HepG2 (cell line): ENCODE results near the gene RPEL1. TPM values are rescaled to one million over a fixed set of nuclear protein-coding genes. Genes with fewer than 3 reads are reported as not detected.
A peak's percentile ranks its signal among the peaks of the same experiment; 100 is the strongest.

ENCODE experiments used
- CC2D1A ChIP-seq: sonication (generic); formaldehyde crosslinking; IDR thresholded peaks from 2 replicates; pipeline ENCODE4 v1.8.1; 2023; ENCODE audit warnings: mild to moderate bottlenecking, missing genetic modification reagents
- CCDC6 ChIP-seq: sonication (generic); formaldehyde crosslinking; IDR thresholded peaks from 2 replicates; pipeline ENCODE4 v1.8.1; 2022; ENCODE audit warnings: mild to moderate bottlenecking, missing genetic modification reagents, moderate library complexity
- ISL2 ChIP-seq: sonication (generic); formaldehyde crosslinking; IDR thresholded peaks from 2 replicates; pipeline ENCODE4 v1.5.0; 2020; ENCODE audit warnings: missing genetic modification reagents
- JUN ChIP-seq: sonication (generic); formaldehyde crosslinking; IDR thresholded peaks from 2 replicates; pipeline ENCODE4 v1.4.0; 2020; ENCODE audit warnings: mild to moderate bottlenecking, missing genetic modification reagents
- KAT8 ChIP-seq: IDR thresholded peaks from 2 replicates; pipeline ENCODE4 v1.6.1; 2016; ENCODE audit warnings: missing genetic modification reagents, missing compliant biosample characterization
- MATR3 ChIP-seq: sonication (generic); formaldehyde crosslinking; IDR thresholded peaks from 2 replicates; pipeline ENCODE4 v1.4.0; 2020; ENCODE audit warnings: missing genetic modification reagents
- MED8 ChIP-seq: sonication (generic); formaldehyde crosslinking; IDR thresholded peaks from 2 replicates; pipeline ENCODE4 v1.8.1; 2023; ENCODE audit warnings: mild to moderate bottlenecking, missing genetic modification reagents; ENCODE audit not compliant: insufficient replicate concordance
- MLLT10 ChIP-seq: sonication (generic); formaldehyde crosslinking; IDR thresholded peaks from 2 replicates; pipeline ENCODE4 v1.4.0; 2020; ENCODE audit warnings: missing genetic modification reagents
- NAIF1 ChIP-seq: sonication (generic); formaldehyde crosslinking; IDR thresholded peaks from 2 replicates; pipeline ENCODE4 v1.5.0; 2020; ENCODE audit warnings: mild to moderate bottlenecking, missing genetic modification reagents, borderline replicate concordance
- ZNF234 ChIP-seq: sonication (generic); formaldehyde crosslinking; conservative IDR thresholded peaks from 2 replicates; pipeline ENCODE4 v1.5.1; 2020; ENCODE audit warnings: mild to moderate bottlenecking, missing genetic modification reagents
- ZNF317 ChIP-seq: sonication (generic); formaldehyde crosslinking; IDR thresholded peaks from 2 replicates; pipeline ENCODE4 v1.5.0; 2020; ENCODE audit warnings: mild to moderate bottlenecking, missing genetic modification reagents
- ZNF746 ChIP-seq: sonication (generic); formaldehyde crosslinking; IDR thresholded peaks from 2 replicates; pipeline ENCODE4 v1.8.0; 2022; ENCODE audit warnings: mild to moderate bottlenecking, missing genetic modification reagents
- ZNF747 ChIP-seq: sonication (generic); formaldehyde crosslinking; IDR thresholded peaks from 2 replicates; pipeline ENCODE4 v1.8.1; 2023; ENCODE audit warnings: missing genetic modification reagents, mild to moderate bottlenecking, borderline replicate concordance
- polyA plus RNA-seq, 8 experiments: library from polyadenylated mRNA; depleted of rRNA in 3 of 8; stranded (reverse) in 7 of 8; unstranded in 1 of 8; fragments of >200 nt; fragmentation: Illumina TruSeq in 4 of 8; extraction: Trizol in 4 of 8; gene quantifications; 2 replicates each; pipeline versions ENCODE4 v1.2.1 to v1.2.3, GENCODE V29; 2011 to 2016; ENCODE audit warnings: low read depth in 4 of 8, missing spikeins in 1 of 8, mixed read lengths in 1 of 8; ENCODE audit not compliant: insufficient read depth in 1 of 8
- total RNA-seq, 5 experiments: library from RNA; depleted of rRNA; stranded (reverse); fragments of >200 nt; fragmentation: Illumina TruSeq; extraction: Trizol; gene quantifications; 2 replicates each; pipeline ENCODE4 v1.2.3, GENCODE V29; 2016; ENCODE audit warnings: low read depth in 1 of 5
- TF ChIP-seq, protein P1 (sequence below): sonication (generic); formaldehyde crosslinking; IDR thresholded peaks from 2 replicates; pipeline ENCODE4 v1.4.0; 2020; ENCODE audit warnings: missing genetic modification reagents, borderline replicate concordance
- TF ChIP-seq, protein P2 (sequence below): sonication (generic); formaldehyde crosslinking; IDR thresholded peaks from 2 replicates; pipeline ENCODE4 v1.4.0; 2020; ENCODE audit warnings: missing genetic modification reagents, borderline replicate concordance
- TF ChIP-seq, protein P3 (sequence below): sonication (generic); formaldehyde crosslinking; conservative IDR thresholded peaks from 2 replicates; pipeline ENCODE4 v1.4.0; 2020; ENCODE audit warnings: missing genetic modification reagents
- TF ChIP-seq, protein P4 (sequence below): sonication (generic); formaldehyde crosslinking; IDR thresholded peaks from 2 replicates; pipeline ENCODE4 v1.4.0; 2020; ENCODE audit warnings: missing genetic modification reagents
- TF ChIP-seq, protein P5 (sequence below): sonication (generic); formaldehyde crosslinking; IDR thresholded peaks from 2 replicates; pipeline ENCODE4 v1.4.0; 2020; ENCODE audit warnings: missing genetic modification reagents, mild to moderate bottlenecking, borderline replicate concordance

RPEL1 gene
- total and polyA plus RNA-seq, 2 of the 13 experiments (the other 11 are each of a cell fraction or from before 2014, with no cell fraction given): 0.04 to 0.07 TPM

DNA sequence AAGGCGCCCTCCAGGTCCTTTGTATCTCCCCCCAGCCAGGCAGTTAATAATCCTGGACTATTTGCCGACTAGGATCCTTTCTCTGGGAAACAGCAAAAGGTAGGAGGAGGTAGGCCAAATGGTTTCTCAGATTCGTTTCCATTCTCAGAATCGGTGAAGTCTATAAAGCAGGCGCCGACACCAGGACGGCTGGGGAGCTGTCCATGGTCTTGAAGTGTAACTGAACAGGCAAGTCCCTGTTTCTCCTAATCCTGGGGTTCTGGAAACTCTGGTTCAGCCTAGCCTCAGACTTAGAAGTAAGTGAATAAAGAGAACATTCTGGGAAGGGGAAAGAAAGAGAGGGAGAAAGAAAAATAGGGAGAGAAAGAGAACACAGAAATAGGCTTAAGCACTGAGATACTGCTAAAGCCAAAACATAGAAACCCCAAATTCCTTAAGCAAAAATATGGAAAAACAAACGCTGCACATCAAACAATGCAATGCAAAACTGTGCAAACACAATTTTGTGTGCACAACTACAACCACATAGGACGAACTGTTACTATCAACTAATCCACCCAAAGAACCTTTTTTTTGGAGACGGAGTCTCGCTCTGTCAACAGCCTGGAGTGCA, 20.1 kb downstream of the RPEL1 start (continued):
- TF ChIP-seq, protein P1, sequence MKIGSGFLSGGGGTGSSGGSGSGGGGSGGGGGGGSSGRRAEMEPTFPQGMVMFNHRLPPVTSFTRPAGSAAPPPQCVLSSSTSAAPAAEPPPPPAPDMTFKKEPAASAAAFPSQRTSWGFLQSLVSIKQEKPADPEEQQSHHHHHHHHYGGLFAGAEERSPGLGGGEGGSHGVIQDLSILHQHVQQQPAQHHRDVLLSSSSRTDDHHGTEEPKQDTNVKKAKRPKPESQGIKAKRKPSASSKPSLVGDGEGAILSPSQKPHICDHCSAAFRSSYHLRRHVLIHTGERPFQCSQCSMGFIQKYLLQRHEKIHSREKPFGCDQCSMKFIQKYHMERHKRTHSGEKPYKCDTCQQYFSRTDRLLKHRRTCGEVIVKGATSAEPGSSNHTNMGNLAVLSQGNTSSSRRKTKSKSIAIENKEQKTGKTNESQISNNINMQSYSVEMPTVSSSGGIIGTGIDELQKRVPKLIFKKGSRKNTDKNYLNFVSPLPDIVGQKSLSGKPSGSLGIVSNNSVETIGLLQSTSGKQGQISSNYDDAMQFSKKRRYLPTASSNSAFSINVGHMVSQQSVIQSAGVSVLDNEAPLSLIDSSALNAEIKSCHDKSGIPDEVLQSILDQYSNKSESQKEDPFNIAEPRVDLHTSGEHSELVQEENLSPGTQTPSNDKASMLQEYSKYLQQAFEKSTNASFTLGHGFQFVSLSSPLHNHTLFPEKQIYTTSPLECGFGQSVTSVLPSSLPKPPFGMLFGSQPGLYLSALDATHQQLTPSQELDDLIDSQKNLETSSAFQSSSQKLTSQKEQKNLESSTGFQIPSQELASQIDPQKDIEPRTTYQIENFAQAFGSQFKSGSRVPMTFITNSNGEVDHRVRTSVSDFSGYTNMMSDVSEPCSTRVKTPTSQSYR (CRISPR knock-in tag): peak; percentile 46; the same call in 1 of the 2 replicates
- TF ChIP-seq NAIF1 (no peak), MLLT10 (CRISPR knock-in tag) (no peak), KAT8 (CRISPR knock-in tag) (0 out of 2 replicates have a peak, but pooled peaks have one; percentile 57), MATR3 (no peak), ZNF746 (CRISPR knock-in tag) (no peak), ISL2 (CRISPR knock-in tag) (peak; percentile 61; the same call in 1 of the 2 replicates), CCDC6 (no peak), ZNF747 (CRISPR knock-in tag) (no peak), ZNF234 (CRISPR knock-in tag) (no peak), CC2D1A (CRISPR knock-in tag) (no peak), ZNF317 (0 out of 2 replicates have a peak, but pooled peaks have one; percentile 40), MED8 (no peak), JUN (CRISPR knock-in tag) (no peak)
- TF ChIP-seq, protein P2, sequence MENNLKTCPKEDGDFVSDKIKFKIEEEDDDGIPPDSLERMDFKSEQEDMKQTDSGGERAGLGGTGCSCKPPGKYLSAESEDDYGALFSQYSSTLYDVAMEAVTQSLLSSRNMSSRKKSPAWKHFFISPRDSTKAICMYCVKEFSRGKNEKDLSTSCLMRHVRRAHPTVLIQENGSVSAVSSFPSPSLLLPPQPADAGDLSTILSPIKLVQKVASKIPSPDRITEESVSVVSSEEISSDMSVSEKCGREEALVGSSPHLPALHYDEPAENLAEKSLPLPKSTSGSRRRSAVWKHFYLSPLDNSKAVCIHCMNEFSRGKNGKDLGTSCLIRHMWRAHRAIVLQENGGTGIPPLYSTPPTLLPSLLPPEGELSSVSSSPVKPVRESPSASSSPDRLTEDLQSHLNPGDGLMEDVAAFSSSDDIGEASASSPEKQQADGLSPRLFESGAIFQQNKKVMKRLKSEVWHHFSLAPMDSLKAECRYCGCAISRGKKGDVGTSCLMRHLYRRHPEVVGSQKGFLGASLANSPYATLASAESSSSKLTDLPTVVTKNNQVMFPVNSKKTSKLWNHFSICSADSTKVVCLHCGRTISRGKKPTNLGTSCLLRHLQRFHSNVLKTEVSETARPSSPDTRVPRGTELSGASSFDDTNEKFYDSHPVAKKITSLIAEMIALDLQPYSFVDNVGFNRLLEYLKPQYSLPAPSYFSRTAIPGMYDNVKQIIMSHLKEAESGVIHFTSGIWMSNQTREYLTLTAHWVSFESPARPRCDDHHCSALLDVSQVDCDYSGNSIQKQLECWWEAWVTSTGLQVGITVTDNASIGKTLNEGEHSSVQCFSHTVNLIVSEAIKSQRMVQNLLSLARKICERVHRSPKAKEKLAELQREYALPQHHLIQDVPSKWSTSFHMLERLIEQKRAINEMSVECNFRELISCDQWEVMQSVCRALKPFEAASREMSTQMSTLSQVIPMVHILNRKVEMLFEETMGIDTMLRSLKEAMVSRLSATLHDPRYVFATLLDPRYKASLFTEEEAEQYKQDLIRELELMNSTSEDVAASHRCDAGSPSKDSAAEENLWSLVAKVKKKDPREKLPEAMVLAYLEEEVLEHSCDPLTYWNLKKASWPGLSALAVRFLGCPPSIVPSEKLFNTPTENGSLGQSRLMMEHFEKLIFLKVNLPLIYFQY: peak; percentile 81; the same call in 1 of the 2 replicates
- TF ChIP-seq, protein P3, sequence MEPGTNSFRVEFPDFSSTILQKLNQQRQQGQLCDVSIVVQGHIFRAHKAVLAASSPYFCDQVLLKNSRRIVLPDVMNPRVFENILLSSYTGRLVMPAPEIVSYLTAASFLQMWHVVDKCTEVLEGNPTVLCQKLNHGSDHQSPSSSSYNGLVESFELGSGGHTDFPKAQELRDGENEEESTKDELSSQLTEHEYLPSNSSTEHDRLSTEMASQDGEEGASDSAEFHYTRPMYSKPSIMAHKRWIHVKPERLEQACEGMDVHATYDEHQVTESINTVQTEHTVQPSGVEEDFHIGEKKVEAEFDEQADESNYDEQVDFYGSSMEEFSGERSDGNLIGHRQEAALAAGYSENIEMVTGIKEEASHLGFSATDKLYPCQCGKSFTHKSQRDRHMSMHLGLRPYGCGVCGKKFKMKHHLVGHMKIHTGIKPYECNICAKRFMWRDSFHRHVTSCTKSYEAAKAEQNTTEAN (CRISPR knock-in tag): peak; percentile 86
- TF ChIP-seq, protein P4, sequence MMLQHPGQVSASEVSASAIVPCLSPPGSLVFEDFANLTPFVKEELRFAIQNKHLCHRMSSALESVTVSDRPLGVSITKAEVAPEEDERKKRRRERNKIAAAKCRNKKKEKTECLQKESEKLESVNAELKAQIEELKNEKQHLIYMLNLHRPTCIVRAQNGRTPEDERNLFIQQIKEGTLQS (CRISPR knock-in tag): peak; percentile 60; the same call in 1 of the 2 replicates
- TF ChIP-seq, protein P5, sequence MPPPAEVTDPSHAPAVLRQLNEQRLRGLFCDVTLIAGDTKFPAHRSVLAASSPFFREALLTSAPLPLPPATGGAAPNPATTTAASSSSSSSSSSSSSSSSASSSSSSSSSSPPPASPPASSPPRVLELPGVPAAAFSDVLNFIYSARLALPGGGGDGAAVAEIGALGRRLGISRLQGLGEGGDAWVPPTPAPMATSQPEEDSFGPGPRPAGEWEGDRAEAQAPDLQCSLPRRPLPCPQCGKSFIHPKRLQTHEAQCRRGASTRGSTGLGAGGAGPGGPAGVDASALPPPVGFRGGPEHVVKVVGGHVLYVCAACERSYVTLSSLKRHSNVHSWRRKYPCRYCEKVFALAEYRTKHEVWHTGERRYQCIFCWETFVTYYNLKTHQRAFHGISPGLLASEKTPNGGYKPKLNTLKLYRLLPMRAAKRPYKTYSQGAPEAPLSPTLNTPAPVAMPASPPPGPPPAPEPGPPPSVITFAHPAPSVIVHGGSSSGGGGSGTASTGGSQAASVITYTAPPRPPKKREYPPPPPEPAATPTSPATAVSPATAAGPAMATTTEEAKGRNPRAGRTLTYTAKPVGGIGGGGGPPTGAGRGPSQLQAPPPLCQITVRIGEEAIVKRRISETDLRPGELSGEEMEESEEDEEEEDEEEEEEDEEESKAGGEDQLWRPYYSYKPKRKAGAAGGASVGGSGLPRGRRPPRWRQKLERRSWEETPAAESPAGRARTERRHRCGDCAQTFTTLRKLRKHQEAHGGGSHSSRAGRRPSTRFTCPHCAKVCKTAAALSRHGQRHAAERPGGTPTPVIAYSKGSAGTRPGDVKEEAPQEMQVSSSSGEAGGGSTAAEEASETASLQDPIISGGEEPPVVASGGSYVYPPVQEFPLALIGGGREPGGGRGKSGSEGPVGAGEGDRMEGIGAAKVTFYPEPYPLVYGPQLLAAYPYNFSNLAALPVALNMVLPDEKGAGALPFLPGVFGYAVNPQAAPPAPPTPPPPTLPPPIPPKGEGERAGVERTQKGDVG (CRISPR knock-in tag): no peak
